ENCODE data around the gene ITPR3.

The ITPR3 gene

DNA sequence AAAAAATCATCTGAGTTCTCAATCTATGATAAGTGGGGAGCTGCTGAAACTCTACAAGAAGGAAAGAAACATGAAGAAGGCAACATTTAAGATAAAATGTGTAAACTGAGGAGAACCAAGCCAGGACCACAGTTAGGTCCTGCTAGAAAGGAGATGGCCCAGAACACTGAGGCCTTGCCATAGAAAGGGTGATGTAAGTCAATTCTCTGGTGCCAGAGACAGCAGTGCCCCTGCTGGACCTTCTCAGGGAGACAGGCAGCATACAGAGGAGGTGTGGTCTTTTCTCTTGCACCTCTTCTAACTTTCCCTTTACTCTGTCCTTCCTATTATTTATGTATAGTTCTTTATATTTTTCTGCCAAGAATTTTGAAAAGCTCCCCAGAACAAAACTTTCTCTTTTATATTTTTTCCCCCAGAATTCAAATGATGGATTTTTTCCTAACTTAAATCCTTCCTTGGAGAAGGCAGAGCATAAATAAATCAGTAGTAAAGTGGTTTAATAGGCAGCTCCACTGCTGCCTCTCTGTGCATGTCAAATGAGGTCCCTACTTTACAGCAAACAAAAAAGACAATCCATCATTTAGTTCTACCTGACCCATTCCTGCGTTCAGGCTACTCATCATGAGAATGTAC, 81.3 kb downstream of the ITPR3 start:
- Histone ChIP-seq H3K4me2 (ENCODE audit: insufficient read depth, low read length, poor library complexity, severe bottlenecking) (no peak overlapping the region), H3K9ac (ENCODE audit: low read depth, low read length, poor library complexity) (no peak overlapping the region), H2BK5ac (ENCODE audit: low read length) (no peak overlapping the region), H3K18ac (ENCODE audit: low read length) (no peak overlapping the region), H3K27ac (replicated peaks; ENCODE audit: low read length) (no peak overlapping the region), H3K9me3 (replicated peaks in 1 of 2; ENCODE audit: control insufficient read depth in 2 of 2, insufficient read depth in 1 of 2, low read depth in 1 of 2, low read length in 2 of 2) (no peaks in the 10 kb centered on the region), H2BK15ac (ENCODE audit: low read length) (no peak overlapping the region), H3K4me1 (ENCODE audit: control insufficient read depth in 2 of 2, insufficient read depth in 1 of 2, low read depth in 1 of 2, low read length in 2 of 2) (peaks cover 0 to 2% of the 10 kb centered on the region in 2 donors), H2AK5ac (ENCODE audit: low read depth, low read length) (no peak overlapping the region), H4K91ac (ENCODE audit: low read depth, low read length, poor library complexity) (no peak overlapping the region), H3K36me3 (replicated peaks in 1 of 2; ENCODE audit: control insufficient read depth in 2 of 2, insufficient read depth in 2 of 2, low read length in 2 of 2) (peaks cover 32 to 69% of the 10 kb centered on the region in 2 donors), H2BK120ac (ENCODE audit: low read depth, low read length) (no peak overlapping the region), H3K23ac (ENCODE audit: low read depth, low read length, poor library complexity) (no peak overlapping the region), H2AFZ (ENCODE audit: low read length) (no peak overlapping the region), H3K79me1 (ENCODE audit: low read depth, low read length) (peaks cover 5% of the 10 kb centered on the region), H3K27me3 (ENCODE audit: control insufficient read depth in 3 of 3, insufficient read depth in 3 of 3, low read depth in 1 of 3, low read length in 3 of 3) (no peaks in the 10 kb centered on the region), H2BK12ac (ENCODE audit: low read length) (no peak overlapping the region), H3K4ac (ENCODE audit: low read length) (no peak overlapping the region), H4K8ac (ENCODE audit: low read depth, low read length) (no peak overlapping the region), H3K4me3 (ENCODE audit: low read length in 2 of 2) (no peak overlapping the region), H3K14ac (ENCODE audit: low read length) (no peak overlapping the region)
- WGBS, 2 donors (ENCODE audit: extremely low coverage in 2 of 2, insufficient read length in 2 of 2, insufficient replicate concordance in 1 of 2) = no CpG with 5 or more reads among the region's 1 CpG
- no peak for DNase-seq (ENCODE audit: low spot score)

DNA sequence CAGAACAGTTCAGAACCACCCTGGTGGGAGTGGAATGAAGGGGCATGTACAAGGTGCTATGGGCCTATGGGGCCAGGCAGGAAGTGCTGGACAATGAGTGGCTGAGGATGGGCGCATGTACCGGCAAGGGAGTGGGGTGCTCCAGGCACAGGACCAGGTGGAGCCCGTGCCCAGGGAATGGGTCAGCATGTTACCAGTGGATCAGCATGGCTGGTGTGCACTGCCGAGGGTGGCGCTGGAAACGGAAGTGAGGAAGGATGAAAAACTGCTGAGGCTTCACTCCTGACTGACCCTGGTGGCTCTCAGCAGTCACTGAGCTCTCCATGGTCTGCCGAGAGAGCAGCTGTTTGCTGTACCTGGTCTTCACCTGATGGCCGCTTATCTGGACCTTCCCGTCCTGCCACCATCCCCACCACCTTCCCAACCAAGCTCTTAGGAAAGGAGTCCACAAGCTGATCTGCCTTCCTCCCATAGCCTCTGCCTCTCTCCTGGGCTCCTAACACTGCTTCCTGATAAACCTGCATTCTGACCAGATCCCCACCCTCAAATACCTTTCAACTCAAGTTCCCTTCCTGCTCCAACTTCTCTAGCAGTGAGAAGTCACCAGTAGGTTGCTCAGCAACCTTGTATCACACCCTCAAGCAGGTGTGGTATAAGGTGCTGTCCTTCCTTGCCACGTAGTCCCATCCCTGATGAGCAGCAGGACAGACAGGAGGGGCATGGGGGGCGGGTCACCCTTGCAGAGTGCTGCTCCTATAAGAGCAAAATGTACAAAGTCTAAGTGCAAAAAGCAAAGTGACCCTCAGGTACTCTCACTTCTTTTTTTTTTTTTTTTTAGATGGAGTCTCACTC, 83.3 kb downstream of the ITPR3 start:
- no peak overlapping the region for H3K14ac ChIP-seq (ENCODE audit: low read length)
- H2BK12ac ChIP-seq (ENCODE audit: low read length) = no peak overlapping the region
- H2BK15ac ChIP-seq (ENCODE audit: low read length) = no peak overlapping the region
- no peak overlapping the region for H3K4me2 ChIP-seq (ENCODE audit: insufficient read depth, low read length, poor library complexity, severe bottlenecking)
- peaks cover 0 to 2% of the 10 kb centered on the region in 2 donors for H3K4me1 ChIP-seq (ENCODE audit: control insufficient read depth in 2 of 2, insufficient read depth in 1 of 2, low read depth in 1 of 2, low read length in 2 of 2)
- H2BK120ac ChIP-seq (ENCODE audit: low read depth, low read length) = no peak overlapping the region
- no peak overlapping the region for H3K27ac ChIP-seq (replicated peaks; ENCODE audit: low read length)
- H4K8ac ChIP-seq (ENCODE audit: low read depth, low read length) = no peak overlapping the region
- peaks cover 4% of the 10 kb centered on the region for H3K79me1 ChIP-seq (ENCODE audit: low read depth, low read length)
- H3K23ac ChIP-seq (ENCODE audit: low read depth, low read length, poor library complexity) = no peak overlapping the region
- peak overlapping the region in 1 of 2 donors; percentile 42 for H3K4me3 ChIP-seq (ENCODE audit: low read length in 2 of 2)
- H3K27me3 ChIP-seq (ENCODE audit: control insufficient read depth in 3 of 3, insufficient read depth in 3 of 3, low read depth in 1 of 3, low read length in 3 of 3) = no peaks in the 10 kb centered on the region
- H2AK5ac ChIP-seq (ENCODE audit: low read depth, low read length) = no peak overlapping the region
- no peak for DNase-seq (ENCODE audit: low spot score)
- no peaks in the 10 kb centered on the region for H3K9me3 ChIP-seq (replicated peaks in 1 of 2; ENCODE audit: control insufficient read depth in 2 of 2, insufficient read depth in 1 of 2, low read depth in 1 of 2, low read length in 2 of 2)
- no peak overlapping the region for H2BK5ac ChIP-seq (ENCODE audit: low read length)
- H3K36me3 ChIP-seq (replicated peaks in 1 of 2; ENCODE audit: control insufficient read depth in 2 of 2, insufficient read depth in 2 of 2, low read length in 2 of 2) = peaks cover 28 to 69% of the 10 kb centered on the region in 2 donors
- no peak overlapping the region for H3K9ac ChIP-seq (ENCODE audit: low read depth, low read length, poor library complexity)
- no peak overlapping the region for H3K18ac ChIP-seq (ENCODE audit: low read length)
- H2AFZ ChIP-seq (ENCODE audit: low read length) = no peak overlapping the region
- no CpG with 5 or more reads among the region's 11 CpGs for WGBS, 2 donors (ENCODE audit: extremely low coverage in 2 of 2, insufficient read length in 2 of 2, insufficient replicate concordance in 1 of 2)
- no peak overlapping the region for H3K4ac ChIP-seq (ENCODE audit: low read length)
- no peak overlapping the region for H4K91ac ChIP-seq (ENCODE audit: low read depth, low read length, poor library complexity)

DNA sequence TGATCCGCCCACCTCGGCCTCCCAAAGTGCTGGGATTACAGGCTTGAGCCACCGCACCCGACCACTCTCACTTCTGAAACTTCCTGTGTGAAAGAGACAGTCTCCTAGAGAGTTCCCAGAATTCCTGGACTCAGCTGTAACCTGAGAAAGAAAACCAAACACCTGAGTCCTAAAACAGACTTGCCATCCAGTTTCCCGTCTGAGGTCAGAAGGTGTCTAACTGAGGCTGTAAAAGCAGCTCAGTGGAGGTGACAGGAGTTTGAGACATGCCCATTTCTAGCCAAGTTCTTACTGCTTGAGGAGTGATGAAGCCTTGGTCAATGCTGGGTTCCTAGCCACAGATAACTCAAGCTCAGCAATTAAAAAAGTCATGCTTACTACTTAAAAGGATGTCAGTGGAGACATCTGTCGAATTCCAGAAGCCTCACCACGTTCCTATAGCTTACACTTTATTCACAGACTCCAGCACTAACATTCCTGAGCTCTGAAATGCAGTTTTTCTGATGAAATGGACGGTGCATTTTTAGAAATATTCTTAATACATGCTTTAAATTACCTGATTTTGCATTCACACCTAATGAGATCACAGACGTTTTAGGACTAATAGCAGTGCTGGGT, 84.3 kb downstream of the ITPR3 start:
- Histone ChIP-seq H2AFZ (ENCODE audit: low read length) (no peak overlapping the region), H3K27me3 (ENCODE audit: control insufficient read depth in 3 of 3, insufficient read depth in 3 of 3, low read depth in 1 of 3, low read length in 3 of 3) (no peaks in the 10 kb centered on the region), H4K8ac (ENCODE audit: low read depth, low read length) (no peak overlapping the region)

More for the DNA sequence above, 84.3 kb downstream of the ITPR3 start:
- no peak for DNase-seq (ENCODE audit: low spot score)
- Histone ChIP-seq H3K27ac (replicated peaks; ENCODE audit: low read length) (no peak overlapping the region), H3K4ac (ENCODE audit: low read length) (no peak overlapping the region), H3K23ac (ENCODE audit: low read depth, low read length, poor library complexity) (no peak overlapping the region), H2BK12ac (ENCODE audit: low read length) (no peak overlapping the region), H4K91ac (ENCODE audit: low read depth, low read length, poor library complexity) (no peak overlapping the region), H3K9me3 (replicated peaks in 1 of 2; ENCODE audit: control insufficient read depth in 2 of 2, insufficient read depth in 1 of 2, low read depth in 1 of 2, low read length in 2 of 2) (no peaks in the 10 kb centered on the region), H2BK120ac (ENCODE audit: low read depth, low read length) (no peak overlapping the region), H3K4me1 (ENCODE audit: control insufficient read depth in 2 of 2, insufficient read depth in 1 of 2, low read depth in 1 of 2, low read length in 2 of 2) (peaks cover 0 to 3% of the 10 kb centered on the region in 2 donors), H2AK5ac (ENCODE audit: low read depth, low read length) (no peak overlapping the region), H2BK15ac (ENCODE audit: low read length) (no peak overlapping the region), H3K79me1 (ENCODE audit: low read depth, low read length) (peaks cover 5% of the 10 kb centered on the region), H3K4me3 (ENCODE audit: low read length in 2 of 2) (no peak overlapping the region), H3K18ac (ENCODE audit: low read length) (no peak overlapping the region), H2BK5ac (ENCODE audit: low read length) (no peak overlapping the region), H3K14ac (ENCODE audit: low read length) (no peak overlapping the region), H3K9ac (ENCODE audit: low read depth, low read length, poor library complexity) (no peak overlapping the region), H3K36me3 (replicated peaks in 1 of 2; ENCODE audit: control insufficient read depth in 2 of 2, insufficient read depth in 2 of 2, low read length in 2 of 2) (peaks cover 33 to 70% of the 10 kb centered on the region in 2 donors), H3K4me2 (ENCODE audit: insufficient read depth, low read length, poor library complexity, severe bottlenecking) (no peak overlapping the region)
- no CpG with 5 or more reads among the region's 9 CpGs for WGBS, 2 donors (ENCODE audit: extremely low coverage in 2 of 2, insufficient read length in 2 of 2, insufficient replicate concordance in 1 of 2)

Data from neuronal stem cell (in vitro differentiated cells).